Naive B cell (primary cell): ENCODE results near the gene SLC22A16. TPM values are rescaled to one million over a fixed set of nuclear protein-coding genes. Genes with fewer than 3 reads are reported as not detected.

Experiments
- ATAC-seq, 2 donors: fragments of 150-1000 bp; cut with Tn5 transposase; 2 replicates each; pipeline ENCODE4 v1.10.0; 2021; ENCODE audit warnings: low read depth in 2 of 2, mild to moderate bottlenecking in 2 of 2, moderate library complexity in 2 of 2
- DNase-seq: peaks from one replicate; pipeline ENCODE4 v3.0.0; 2022
- H3K27ac Mint-ChIP-seq, 6 donors: one replicate each; pipeline ENCODE4 v1.8.0; 2020 to 2022; ENCODE audit warnings: mild to moderate bottlenecking in 6 of 6, mixed read lengths in 6 of 6, moderate library complexity in 5 of 6, inconsistent platforms in 2 of 6
- H3K27me3 Mint-ChIP-seq, 3 donors: one replicate each; pipeline ENCODE4 v1.8.0; 2021 to 2022; ENCODE audit warnings: mixed read lengths in 3 of 3, mild to moderate bottlenecking in 1 of 3
- H3K36me3 Mint-ChIP-seq, 2 donors: one replicate each; pipeline ENCODE4 v1.8.0; 2020 to 2022; ENCODE audit warnings: mixed read lengths in 2 of 2, inconsistent platforms in 1 of 2, mild to moderate bottlenecking in 1 of 2
- H3K4me1 Mint-ChIP-seq, 3 donors: one replicate each; pipeline ENCODE4 v1.8.0; 2020 to 2022; ENCODE audit warnings: mixed read lengths in 3 of 3, inconsistent platforms in 1 of 3, mild to moderate bottlenecking in 1 of 3, moderate library complexity in 1 of 3
- H3K4me3 Mint-ChIP-seq, 8 donors: one replicate each; pipeline ENCODE4 v1.8.0; 2020 to 2022; ENCODE audit warnings: mild to moderate bottlenecking in 8 of 8, mixed read lengths in 8 of 8, moderate library complexity in 8 of 8, inconsistent platforms in 2 of 8
- H3K9me3 Mint-ChIP-seq, 7 donors: one replicate each; pipeline ENCODE4 v1.8.0; 2020 to 2022; ENCODE audit warnings: mixed read lengths in 7 of 7, mild to moderate bottlenecking in 5 of 7, inconsistent platforms in 2 of 7, moderate library complexity in 1 of 7
- polyA plus RNA-seq, 6 donors: library from polyadenylated mRNA; unstranded; fragments of 300-500 nt; fragmentation: Illumina TruSeq; gene quantifications; one replicate each; pipeline ENCODE4 v1.2.3, GENCODE V29; 2021; ENCODE audit warnings: low read depth in 6 of 6

SLC22A16 gene
- polyA plus RNA-seq, 6 donors from 2014 or later, result not detected

DNA sequence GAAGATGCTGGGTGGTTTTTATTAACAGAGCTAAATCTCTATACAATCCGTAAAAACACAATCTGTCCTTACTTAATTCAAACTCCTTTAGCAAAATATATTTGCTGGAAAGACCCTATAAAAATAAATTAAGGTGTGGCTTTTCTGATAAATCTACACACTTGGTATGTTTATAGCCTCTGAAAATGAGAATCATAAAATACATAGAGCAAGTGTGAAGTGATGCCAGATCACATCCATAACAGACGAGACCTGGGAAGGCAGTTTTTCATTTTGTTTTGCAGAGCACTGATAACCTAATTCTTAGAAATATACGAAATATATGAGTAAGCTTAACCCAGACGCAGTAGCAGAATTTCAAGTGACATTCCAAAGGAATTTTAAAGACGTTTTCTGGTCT lies 50.6 kb downstream of the SLC22A16 start:
- no peak overlapping the region for H3K4me3 Mint-ChIP-seq

DNA sequence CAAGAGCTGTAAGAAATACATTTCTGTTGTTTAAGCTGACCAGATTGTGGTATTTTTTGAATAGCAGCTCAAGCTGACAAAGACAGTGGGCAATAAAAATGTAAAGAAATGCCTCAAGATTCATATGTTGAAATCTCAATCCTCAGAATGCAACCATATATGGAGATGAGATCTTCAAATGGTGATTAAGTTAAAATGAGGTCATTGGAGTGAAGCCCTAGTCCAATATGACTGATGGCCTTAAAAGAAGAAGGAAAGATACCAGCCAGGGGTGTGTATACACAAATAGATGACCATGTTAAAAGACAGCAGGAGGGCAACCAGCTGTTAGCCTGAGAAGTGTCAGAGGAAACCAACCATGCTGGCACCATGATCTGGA lies 54.0 kb downstream of the SLC22A16 start:
- no peaks in the 10 kb centered on the region for H3K4me1 Mint-ChIP-seq
- no peak overlapping the region for H3K27ac Mint-ChIP-seq
- ATAC-seq, result no peak
- peaks cover 4 to 10% of the 10 kb centered on the region in 2 donors for H3K36me3 Mint-ChIP-seq
- H3K27me3 Mint-ChIP-seq, result peaks cover 3 to 25% (median 16%) of the 10 kb centered on the region in 3 donors
- peaks cover 6 to 12% (median 8%) of the 10 kb centered on the region in 7 donors for H3K9me3 Mint-ChIP-seq
- no peak for DNase-seq
- H3K4me3 Mint-ChIP-seq, result no peak overlapping the region

More for the DNA sequence above, 50.6 kb downstream of the SLC22A16 start:
- DNase-seq, result no peak
- ATAC-seq, result no peak
- Mint-ChIP-seq H3K9me3 (peaks cover 6 to 12% (median 8%) of the 10 kb centered on the region in 7 donors), H3K27me3 (peaks cover 0 to 18% (median 8%) of the 10 kb centered on the region in 3 donors), H3K36me3 (peaks cover 4 to 10% of the 10 kb centered on the region in 2 donors), H3K27ac (no peak overlapping the region), H3K4me1 (peaks cover 0 to 7% (median 5%) of the 10 kb centered on the region in 3 donors)

DNA sequence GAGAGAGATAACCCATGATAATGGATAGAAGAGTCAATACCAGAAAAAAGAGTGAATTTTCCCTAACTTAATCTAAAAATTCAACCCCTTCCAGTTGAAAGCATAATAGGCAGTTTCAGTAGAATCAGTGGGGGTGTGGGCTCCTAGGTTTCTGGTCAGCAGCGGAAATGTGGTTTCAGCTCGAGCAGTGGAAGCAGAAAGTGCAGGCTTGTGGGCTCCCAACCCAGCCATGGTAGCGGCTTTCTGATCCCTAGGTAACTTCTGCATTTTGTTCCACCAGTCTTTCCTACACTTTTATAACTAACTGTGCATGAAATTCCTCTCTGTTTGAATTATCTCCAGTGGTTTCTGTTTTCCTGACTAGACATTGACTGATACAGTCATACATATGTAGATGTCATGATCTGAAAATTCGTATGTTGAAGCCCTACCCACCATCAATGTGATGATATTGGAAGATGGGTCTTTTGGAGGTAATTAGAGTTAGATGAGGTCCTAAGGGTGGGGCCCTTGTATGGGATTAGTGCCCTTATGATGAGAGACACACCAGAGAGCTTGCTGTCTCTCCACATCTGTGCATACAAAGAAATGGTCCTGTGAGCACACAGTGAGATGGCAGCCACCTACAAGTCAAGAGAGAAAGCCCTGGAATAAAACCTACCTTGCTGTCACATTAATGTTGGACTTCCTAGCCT lies 54.5 kb downstream of the SLC22A16 start:
- no peaks in the 10 kb centered on the region for H3K4me1 Mint-ChIP-seq
- peaks cover 3 to 25% (median 16%) of the 10 kb centered on the region in 3 donors for H3K27me3 Mint-ChIP-seq
- H3K4me3 Mint-ChIP-seq, result no peak overlapping the region
- peaks cover 6 to 12% (median 8%) of the 10 kb centered on the region in 7 donors for H3K9me3 Mint-ChIP-seq
- ATAC-seq (no peak), DNase-seq (no peak)
- H3K27ac Mint-ChIP-seq, result no peak overlapping the region
- H3K36me3 Mint-ChIP-seq, result peaks cover 4 to 10% of the 10 kb centered on the region in 2 donors

DNA sequence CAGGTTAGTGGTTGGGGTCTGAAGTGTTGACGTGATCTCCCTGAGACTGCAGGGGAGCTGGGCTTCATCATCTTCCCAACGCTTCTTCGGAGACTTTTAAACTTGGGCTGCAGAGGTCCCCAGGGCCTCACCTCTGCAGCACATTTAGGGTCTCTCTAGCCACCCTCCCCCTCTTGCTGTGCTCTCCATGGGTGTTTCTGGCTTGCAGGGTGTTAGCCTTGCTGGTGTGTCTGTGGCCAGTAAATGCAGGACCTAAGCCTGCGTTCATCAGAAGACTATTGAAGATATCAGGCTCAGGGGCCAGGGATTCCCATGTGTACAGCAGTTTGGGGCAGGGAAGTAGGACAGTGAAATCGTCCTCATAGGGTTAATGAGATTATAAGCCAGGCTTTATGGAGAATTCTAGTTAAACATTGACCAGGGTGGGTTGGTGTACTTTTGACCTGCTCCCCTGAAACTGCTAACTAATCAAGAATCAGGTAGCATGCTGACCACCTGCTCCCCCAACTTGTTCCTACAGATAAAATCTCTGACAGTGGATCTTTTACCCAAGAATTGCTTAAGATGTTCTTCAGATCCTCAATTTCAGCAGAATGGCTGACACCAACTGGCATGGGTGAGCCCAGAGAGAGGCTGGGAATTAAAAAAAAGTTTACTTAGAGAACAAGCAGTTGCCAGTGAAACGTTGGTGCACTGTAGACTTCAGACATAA lies 57.2 kb downstream of the SLC22A16 start:
- DNase-seq, result no peak
- ATAC-seq, result no peak
- Mint-ChIP-seq H3K4me3 (no peak overlapping the region), H3K36me3 (peaks cover 4 to 10% of the 10 kb centered on the region in 2 donors), H3K27ac (no peak overlapping the region), H3K4me1 (peaks cover 8 to 11% (median 10%) of the 10 kb centered on the region in 3 donors), H3K9me3 (peaks cover 6 to 12% (median 8%) of the 10 kb centered on the region in 7 donors), H3K27me3 (peaks cover 3 to 22% (median 16%) of the 10 kb centered on the region in 3 donors)

DNA sequence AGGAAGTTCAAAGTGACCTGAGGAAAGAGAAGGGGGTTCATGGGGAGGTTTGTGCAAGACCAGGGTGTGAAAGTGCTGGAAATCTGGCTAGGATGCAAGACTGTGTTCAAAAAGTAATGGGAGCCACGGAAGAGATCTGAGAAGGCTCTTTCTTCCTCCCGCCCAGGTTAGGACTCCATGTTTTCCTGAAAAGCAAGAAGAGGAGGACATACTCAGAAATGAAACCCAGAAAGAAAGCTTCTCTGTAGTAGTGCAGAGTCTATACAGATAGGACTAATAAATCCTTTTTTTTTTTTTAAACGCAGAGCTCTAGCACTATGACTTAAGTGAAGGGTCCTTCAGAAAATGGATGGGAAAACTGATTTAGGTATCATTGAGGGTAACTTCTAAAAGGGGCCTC lies 57.8 kb downstream of the SLC22A16 start:
- ATAC-seq (no peak), DNase-seq (no peak)
- H3K9me3 Mint-ChIP-seq, result peaks cover 6 to 12% (median 8%) of the 10 kb centered on the region in 7 donors
- peaks cover 3 to 19% (median 16%) of the 10 kb centered on the region in 3 donors for H3K27me3 Mint-ChIP-seq
- H3K27ac Mint-ChIP-seq, result no peak overlapping the region
- peaks cover 8 to 11% (median 10%) of the 10 kb centered on the region in 3 donors for H3K4me1 Mint-ChIP-seq
- peaks cover 4 to 10% of the 10 kb centered on the region in 2 donors for H3K36me3 Mint-ChIP-seq
- H3K4me3 Mint-ChIP-seq, result no peak overlapping the region

DNA sequence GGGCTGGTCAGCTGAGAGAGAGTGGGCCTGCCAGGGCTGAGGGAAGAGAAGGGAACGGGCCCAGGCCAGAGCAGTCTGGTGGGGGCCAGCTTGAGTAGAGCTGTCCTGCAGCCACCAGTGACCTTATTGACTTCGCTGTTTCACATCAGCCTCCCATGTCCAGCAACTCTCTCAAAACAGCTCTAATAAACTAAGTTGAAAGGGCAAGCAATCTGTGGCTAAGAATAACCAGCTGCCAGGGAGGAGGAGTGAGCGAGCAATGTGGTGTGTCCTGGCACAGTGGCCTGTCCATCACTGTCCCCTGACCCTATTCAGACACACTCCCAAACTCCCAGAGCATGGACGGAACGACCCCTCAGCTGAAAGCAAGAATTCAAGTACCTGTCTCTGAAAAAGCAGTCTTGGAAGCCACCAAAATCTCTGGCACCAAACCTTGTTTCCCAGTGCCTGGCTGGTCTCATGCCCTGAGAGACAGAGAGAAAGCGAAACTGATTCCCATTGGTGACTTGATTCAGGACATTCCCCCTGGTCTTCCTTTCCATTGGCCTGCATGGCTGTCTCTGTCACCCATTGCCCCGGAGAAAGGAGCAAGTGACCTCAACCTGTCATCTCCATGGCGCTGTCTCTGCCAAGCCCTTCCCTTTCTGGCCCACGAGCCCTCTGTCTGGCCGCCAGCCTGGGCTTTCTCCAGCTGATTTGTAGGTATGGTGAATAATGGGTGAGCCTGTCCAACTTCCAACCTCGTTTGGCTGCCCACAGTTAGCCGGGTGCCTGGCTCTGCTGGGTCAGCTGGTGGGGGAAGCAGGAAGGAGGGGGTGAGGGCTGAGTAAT lies 61.1 kb downstream of the SLC22A16 start, which contains the start of gene DDO:
Gene DDO (minus strand): TSS at position 490 of the 831 bp plus-strand sequence. CDS start 2,113 bp downstream, outside the sequence.
- H3K27ac Mint-ChIP-seq, result no peak within 1 kb of the TSS
- H3K27me3 Mint-ChIP-seq, result peaks cover 3 to 8% (median 6%) of the 10 kb centered on the region in 3 donors
- DNase-seq (no peak), ATAC-seq (peak in 1 of 2 donors; percentile 27)
- H3K36me3 Mint-ChIP-seq, result no peaks in the 10 kb centered on the region
- peak within 1 kb of the TSS in 6 of 8 donors; percentile 33 to 71 (median 54) for H3K4me3 Mint-ChIP-seq
- peaks cover 8 to 11% (median 10%) of the 10 kb centered on the region in 3 donors for H3K4me1 Mint-ChIP-seq
- H3K9me3 Mint-ChIP-seq, result no peaks in the 10 kb centered on the region

DNA sequence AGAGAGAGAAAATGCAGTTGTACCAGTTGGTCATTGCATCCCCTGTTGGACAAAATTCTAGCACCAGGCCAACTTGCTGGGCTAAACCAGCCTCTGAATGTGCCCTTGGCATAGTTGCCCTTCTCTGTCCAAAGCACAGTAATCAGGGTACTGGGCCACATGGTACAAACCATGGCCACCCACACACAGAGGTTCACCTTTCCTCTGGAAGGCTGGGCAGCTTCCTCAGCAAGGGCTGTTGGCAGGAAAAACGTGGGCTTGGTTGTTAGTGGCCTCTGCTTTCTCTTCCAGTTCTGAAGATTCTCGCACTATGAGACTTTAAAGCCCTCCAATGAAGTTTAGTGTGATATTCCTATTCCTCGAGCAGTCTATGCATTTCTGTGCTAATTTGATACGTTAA lies 61.7 kb downstream of the SLC22A16 start:
- no peak overlapping the region for H3K27ac Mint-ChIP-seq
- no peaks in the 10 kb centered on the region for H3K36me3 Mint-ChIP-seq
- peaks cover 3 to 8% (median 6%) of the 10 kb centered on the region in 3 donors for H3K27me3 Mint-ChIP-seq
- no peak for ATAC-seq
- H3K4me3 Mint-ChIP-seq, result peak overlapping the region in 3 of 8 donors; percentile 39 to 48 (median 47)
- DNase-seq, result no peak
- H3K4me1 Mint-ChIP-seq, result peaks cover 8 to 11% (median 10%) of the 10 kb centered on the region in 3 donors
- H3K9me3 Mint-ChIP-seq, result no peaks in the 10 kb centered on the region

DNA sequence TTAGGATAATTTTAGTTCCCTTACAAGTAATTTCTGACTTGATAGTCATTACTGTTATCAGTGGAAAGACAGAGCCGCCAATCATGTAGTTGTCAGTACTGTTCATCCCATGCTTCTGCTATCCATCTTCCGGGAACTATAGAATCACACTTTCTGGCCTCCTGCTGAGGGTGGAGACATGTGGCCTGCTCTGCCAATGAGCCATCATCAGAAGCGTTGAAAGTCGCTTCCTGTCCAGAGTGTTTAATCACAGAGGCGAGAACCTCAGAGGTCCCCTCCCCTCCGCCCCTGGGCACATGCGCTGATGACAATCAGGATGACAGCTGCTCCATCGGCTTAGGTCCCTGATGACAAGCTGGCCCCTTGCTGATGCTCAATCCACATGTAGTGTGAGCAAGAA lies 64.1 kb downstream of the SLC22A16 start:
- H3K9me3 Mint-ChIP-seq, result no peaks in the 10 kb centered on the region
- DNase-seq (no peak), ATAC-seq (no peak)
- H3K4me3 Mint-ChIP-seq, result no peak overlapping the region
- H3K27ac Mint-ChIP-seq, result no peak overlapping the region
- H3K36me3 Mint-ChIP-seq, result no peaks in the 10 kb centered on the region
- peaks cover 8 to 11% (median 10%) of the 10 kb centered on the region in 3 donors for H3K4me1 Mint-ChIP-seq
- no peaks in the 10 kb centered on the region for H3K27me3 Mint-ChIP-seq

DNA sequence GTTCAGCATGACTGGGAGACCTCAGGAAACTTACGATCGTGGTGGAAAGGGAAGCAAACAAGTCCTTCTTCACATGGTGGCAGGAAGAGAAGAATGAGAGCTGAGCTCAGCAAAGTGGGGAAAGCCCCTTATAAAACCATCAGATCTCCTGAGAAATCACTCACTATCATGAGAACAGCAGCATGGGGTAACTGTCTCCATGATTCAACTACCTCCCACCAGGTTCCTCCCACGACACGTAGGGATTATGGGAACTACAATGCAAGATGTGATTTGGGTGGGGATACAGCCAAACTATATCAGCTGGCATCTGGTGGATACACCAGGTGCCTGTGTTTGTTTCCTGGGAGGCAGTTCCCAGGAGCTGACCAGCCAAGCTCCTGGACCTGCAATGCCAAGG lies 65.9 kb downstream of the SLC22A16 start:
- Mint-ChIP-seq H3K27me3 (no peaks in the 10 kb centered on the region), H3K4me1 (peaks cover 5 to 8% (median 7%) of the 10 kb centered on the region in 3 donors), H3K9me3 (no peaks in the 10 kb centered on the region), H3K27ac (peak overlapping the region in 1 of 6 donors; percentile 3), H3K36me3 (no peaks in the 10 kb centered on the region), H3K4me3 (no peak overlapping the region)
- no peak for DNase-seq
- no peak for ATAC-seq

DNA sequence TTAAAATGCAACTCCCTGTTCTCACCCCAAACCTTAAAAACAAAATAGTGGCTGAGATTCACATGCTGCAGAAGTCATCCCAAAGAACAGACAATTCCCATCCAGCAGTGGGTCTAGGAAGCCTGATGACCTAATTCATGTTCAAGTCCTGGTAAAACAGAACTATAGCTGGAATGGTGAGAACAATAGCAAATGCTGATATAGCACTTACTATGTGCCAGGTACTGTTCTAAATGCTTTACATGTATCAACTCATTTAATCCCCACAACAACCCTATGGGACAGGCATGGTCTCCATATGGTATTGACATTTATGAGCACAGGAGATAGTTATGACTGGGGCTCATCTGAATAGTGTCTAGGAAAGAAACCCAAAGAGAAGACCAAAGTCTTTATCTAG lies 66.6 kb downstream of the SLC22A16 start:
- Mint-ChIP-seq H3K27me3 (no peaks in the 10 kb centered on the region), H3K36me3 (no peaks in the 10 kb centered on the region), H3K4me1 (peaks cover 0 to under 1% (median under 1%) of the 10 kb centered on the region in 3 donors), H3K27ac (no peak overlapping the region), H3K4me3 (no peak overlapping the region), H3K9me3 (no peaks in the 10 kb centered on the region)
- no peak for ATAC-seq
- no peak for DNase-seq

DNA sequence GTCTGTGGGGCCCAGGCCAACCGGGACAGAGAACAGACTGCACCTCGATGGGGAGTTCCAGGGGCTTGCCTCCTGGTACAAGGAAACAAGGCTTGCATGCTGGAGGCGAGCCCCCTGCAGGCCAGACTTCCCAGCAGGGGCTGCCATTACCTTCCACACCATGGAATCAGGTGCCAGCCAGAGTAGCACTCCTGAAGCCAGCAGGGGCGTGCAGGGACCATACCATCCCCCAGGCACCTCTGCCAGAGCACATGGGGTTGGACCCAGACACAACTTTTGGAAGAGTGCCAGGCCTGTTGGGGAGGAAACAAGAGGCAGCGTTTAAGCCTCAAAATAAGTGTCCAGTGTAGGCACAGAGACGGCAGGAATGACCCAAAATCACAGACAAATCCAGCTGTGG lies 67.5 kb downstream of the SLC22A16 start:
- H3K27me3 Mint-ChIP-seq, result no peaks in the 10 kb centered on the region
- no peaks in the 10 kb centered on the region for H3K36me3 Mint-ChIP-seq
- no peak overlapping the region for H3K4me3 Mint-ChIP-seq
- no peak for DNase-seq
- no peak overlapping the region for H3K27ac Mint-ChIP-seq
- H3K4me1 Mint-ChIP-seq, result no peaks in the 10 kb centered on the region
- ATAC-seq, result no peak
- H3K9me3 Mint-ChIP-seq, result no peaks in the 10 kb centered on the region

DNA sequence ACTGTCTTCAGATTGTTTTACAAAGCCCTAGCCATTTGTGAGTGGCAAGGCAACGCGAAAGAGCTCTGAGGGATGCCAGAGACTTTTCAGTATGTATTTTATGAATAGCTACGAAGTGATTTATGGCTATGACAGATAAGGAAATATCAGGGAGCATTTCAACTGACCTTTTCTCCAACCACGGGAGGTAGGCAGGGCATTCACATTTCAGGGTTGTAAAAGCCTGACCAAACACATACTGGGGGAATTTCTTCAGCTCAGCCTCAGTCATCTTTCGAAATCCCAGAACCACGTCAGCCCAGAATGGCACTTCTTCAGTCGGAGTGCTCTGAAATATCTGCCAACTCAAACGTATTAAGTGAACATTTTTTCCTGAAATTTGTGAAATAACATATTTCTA lies 71.8 kb downstream of the SLC22A16 start:
- peaks cover 0 to 5% (median 4%) of the 10 kb centered on the region in 3 donors for H3K27me3 Mint-ChIP-seq

DNA sequence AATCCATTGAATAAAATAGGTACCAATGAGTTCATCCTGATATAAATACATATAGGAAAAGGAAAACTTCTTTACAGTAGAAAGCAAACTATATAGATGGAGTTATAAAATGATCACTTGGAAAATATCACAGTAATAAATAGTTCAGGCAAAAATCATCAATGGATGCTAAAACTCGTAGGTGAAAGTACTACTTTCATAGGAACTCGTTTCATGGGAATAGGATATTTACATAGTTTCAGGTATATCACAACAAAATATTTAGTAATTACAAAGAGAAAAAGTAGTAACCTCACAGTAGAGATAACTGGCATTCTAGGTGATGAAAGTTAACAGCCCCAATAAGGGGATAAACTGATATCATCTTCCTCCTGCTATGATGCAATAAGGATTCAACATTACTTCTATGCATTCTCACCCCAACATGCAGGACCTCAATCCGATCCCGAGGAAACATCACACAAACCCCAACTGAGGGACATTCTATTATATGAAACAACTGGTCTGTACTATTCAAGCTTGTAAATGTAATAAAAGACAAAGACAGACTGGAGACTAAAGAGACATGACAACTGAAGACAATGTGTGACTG lies 74.7 kb downstream of the SLC22A16 start:
- H3K36me3 Mint-ChIP-seq, result no peaks in the 10 kb centered on the region
- peaks cover 5 to 9% (median 7%) of the 10 kb centered on the region in 3 donors for H3K27me3 Mint-ChIP-seq
- H3K9me3 Mint-ChIP-seq, result no peaks in the 10 kb centered on the region
- H3K27ac Mint-ChIP-seq, result no peak overlapping the region
- H3K4me1 Mint-ChIP-seq, result no peaks in the 10 kb centered on the region
- DNase-seq (no peak), ATAC-seq (no peak)
- no peak overlapping the region for H3K4me3 Mint-ChIP-seq

More for the DNA sequence above, 71.8 kb downstream of the SLC22A16 start:
- Mint-ChIP-seq H3K36me3 (no peaks in the 10 kb centered on the region), H3K9me3 (no peaks in the 10 kb centered on the region), H3K27ac (no peak overlapping the region), H3K4me3 (no peak overlapping the region), H3K4me1 (no peaks in the 10 kb centered on the region)
- ATAC-seq (no peak), DNase-seq (no peak)
